HG03135 (cell line): ENCODE results near the gene PALM3.
"Not testable (repeated sequence)": the region's sequence is repeated elsewhere in the genome, so short reads cannot be mapped to it uniquely, and the experiment has no call there.

Experiments
- ATAC-seq: cut with Tn5 transposase; IDR thresholded peaks from one replicate; pipeline ENCODE4 v1.9.1; 2021; ENCODE audit warnings: mild to moderate bottlenecking, moderate library complexity; ENCODE audit not compliant: unreplicated experiment

PALM3 gene

DNA sequence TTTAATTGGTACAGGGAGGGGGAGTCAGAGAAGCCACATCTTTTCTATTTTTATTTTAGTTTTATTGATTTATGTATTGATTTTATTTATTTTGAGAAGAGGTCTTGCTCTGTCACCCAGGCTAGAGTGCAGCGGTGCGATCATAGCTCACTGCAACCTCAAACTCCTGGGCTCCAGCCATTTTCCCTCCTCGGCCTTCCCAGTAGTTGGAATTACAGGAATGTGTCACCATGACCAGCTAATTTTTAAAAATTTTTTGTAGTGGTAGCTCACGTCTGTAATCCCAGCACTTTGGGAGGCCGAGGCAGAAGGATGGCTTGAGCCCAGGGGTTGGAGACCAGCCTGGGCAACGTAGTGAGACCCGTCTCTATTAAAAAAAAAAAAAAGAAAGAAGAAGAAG is 26.2 kb downstream of the PALM3 start:
- ATAC-seq = no peak

DNA sequence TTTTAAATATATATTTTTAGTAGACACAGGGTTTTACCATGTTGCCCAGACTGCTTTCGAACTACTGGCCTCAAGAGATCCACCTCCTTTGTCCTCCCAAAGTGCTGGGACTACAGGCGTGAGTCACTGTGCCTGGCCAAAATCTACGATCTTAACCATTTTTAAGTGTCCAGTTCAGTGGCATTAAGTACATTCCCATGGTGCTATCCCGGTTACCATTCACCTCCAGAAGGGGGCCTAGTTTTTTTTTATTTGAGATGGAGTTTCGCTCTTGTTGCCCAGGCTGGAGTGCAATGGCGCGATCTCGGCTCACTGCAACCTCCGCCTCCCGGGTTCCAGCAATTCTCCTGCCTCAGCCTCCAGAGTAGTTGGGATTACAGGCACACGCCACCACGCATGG is 26.7 kb downstream of the PALM3 start:
- ATAC-seq = not testable (repeated sequence)

DNA sequence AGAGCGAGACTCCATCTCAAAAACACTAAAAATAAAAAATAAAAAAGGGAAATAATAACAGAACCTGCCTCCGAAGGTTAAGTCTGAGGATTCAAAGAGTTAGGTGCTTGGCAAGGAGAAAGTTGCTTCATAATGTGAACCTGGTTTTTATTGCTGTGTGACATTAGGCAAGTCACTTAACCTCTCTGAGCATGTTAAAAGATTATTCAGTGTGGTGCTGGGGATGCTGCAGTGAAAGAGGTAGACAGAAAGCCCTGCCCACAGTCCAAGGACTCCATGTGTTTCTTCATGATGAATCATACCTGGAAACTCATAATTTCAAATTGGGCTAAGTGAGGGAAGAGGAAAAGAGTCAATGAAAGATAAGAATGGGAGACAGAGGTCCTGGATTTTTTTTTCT is 27.9 kb downstream of the PALM3 start:
- ATAC-seq = no peak

DNA sequence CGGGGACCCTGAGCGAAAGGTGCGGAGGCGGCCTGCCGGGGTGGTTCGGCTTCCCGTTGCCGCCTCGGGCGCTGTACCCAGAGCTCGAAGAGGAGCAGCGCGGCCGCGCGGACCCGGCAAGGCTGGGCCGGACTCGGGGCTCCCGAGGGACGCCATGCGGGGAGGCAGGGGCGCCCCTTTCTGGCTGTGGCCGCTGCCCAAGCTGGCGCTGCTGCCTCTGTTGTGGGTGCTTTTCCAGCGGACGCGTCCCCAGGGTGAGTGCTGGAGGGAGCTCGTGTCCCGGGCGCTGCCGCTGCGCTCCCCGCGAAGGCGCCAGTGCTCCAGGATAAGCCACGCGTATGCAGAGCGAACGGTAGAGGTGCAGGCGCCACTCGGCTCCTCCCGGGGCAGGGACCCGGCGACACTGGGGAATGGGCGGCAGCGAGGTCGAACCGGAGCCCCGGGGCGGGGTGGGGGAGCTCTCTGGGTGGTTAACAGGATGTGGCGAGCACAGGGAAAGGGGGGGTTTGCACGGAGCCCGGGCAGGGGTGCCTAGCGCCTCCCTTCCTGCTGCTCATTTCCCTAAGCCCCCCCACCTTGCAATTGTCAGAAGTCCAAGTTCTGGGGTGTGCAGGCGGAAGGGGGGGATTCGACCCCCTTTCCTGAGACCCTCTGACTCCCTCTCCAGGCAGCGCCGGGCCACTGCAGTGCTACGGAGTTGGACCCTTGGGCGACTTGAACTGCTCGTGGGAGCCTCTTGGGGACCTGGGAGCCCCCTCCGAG is 30.0 kb downstream of the PALM3 start, which contains the start of gene IL27RA:
IL27RA (plus strand) TSS at position 44 of the 762 bp plus-strand sequence; CDS start at position 155, 111 bp downstream.
- peak; percentile 72 for ATAC-seq

DNA sequence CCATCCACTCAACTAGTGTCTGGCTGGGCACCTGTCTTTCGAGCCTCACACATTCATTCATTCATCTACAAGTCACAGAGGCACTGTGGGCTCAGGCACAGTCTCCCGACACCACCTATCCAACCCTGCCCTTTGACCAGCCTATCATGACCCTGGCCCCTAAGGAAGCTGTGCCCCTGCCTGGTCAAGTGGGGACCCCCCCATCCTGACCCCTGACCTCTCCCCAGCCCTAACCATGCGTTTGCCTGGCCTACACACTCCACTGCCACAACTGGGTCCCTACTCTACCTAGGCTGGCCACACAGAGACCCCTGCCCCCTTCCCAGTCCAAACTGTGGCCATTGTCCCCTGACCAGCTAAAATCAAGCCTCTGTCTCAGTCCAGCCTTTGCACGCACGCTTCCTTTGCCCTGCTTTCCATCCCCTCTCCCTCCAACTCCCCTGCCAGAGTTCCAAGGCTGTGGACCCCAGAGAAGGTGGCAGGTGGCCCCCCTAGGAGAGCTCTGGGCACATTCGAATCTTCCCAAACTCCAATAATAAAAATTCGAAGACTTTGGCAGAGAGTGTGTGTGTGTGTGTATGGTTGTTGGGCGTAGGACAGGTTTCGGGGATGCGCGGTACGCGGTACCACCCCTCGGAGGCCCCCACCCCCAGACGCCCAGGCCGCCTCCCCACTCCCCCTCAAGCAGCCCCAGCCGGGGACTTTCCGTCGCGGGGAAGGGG is 30.7 kb downstream of the PALM3 start:
- peak; percentile 47 for ATAC-seq

DNA sequence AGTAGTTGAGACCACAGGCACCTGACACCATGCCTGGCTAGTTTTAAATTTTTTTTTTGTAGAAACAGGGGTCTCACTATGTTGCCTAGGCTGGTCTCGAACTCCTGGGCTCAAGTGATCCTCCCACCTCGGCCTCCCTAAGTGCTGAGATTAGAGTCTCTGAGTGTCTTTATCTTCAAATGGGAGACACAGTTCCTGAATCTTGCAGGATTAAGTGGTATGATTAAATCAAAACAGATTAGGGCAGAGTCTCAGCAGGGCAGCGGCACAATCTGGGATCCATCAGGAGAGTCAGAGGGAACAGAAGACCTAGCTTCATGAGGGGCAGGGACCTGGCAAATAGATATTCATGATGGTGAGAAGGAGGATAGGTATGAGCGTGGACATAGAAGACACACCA is 33.0 kb downstream of the PALM3 start:
- no peak for ATAC-seq

DNA sequence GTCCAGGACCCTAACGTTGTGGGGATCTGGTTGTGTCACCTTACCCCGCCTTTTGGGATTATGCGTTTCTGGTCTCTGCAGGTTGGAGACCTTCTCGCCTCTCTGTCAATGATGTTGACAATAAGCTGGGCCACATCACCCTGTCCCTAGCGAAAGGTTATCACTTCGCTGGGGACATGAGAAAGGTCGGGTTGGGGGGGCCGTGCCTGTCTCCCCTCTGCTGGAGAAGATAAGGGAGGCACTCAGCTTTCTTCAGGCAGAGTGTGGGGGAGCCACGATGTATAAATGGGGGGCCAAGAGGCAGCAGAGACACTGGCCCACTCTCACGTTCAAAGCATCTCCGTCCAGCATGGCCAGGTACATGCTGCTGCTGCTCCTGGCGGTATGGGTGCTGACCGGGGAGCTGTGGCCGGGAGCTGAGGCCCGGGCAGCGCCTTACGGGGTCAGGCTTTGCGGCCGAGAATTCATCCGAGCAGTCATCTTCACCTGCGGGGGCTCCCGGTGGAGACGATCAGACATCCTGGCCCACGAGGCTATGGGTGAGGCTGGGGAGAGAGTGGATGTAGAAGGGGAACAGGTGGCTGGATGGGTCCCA is 33.9 kb downstream of the PALM3 start, which contains the start of gene RLN3:
RLN3 (plus strand) TSS at position 293 of the 595 bp plus-strand sequence; CDS start at position 350, 57 bp downstream.
- no peak for ATAC-seq

DNA sequence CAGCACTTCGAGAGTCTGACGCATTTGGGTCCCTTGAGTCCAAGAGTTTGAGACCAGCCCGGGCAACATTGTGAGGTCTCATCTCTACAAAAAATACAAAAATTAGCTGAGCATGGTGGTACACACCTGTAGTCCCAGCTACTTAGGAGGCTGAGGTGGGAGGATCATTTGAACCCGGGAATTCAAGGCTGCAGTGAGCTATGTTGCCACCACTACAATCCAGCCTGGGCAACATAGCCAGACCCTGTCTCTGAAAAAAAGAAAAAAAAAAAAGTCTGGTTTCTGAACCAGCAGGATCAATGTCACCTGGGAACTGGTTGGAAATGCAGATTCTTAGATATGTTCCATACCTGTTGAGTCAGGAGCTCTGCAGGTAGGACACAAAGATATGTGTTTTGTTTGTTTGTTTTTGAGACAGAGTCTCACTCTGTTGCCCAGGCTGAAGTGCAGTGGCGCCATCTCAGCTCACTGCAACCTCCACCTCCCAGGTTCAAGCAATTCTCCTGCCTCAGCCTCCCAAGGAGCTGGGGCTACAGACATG is 35.2 kb downstream of the PALM3 start:
- ATAC-seq = not testable (repeated sequence)

DNA sequence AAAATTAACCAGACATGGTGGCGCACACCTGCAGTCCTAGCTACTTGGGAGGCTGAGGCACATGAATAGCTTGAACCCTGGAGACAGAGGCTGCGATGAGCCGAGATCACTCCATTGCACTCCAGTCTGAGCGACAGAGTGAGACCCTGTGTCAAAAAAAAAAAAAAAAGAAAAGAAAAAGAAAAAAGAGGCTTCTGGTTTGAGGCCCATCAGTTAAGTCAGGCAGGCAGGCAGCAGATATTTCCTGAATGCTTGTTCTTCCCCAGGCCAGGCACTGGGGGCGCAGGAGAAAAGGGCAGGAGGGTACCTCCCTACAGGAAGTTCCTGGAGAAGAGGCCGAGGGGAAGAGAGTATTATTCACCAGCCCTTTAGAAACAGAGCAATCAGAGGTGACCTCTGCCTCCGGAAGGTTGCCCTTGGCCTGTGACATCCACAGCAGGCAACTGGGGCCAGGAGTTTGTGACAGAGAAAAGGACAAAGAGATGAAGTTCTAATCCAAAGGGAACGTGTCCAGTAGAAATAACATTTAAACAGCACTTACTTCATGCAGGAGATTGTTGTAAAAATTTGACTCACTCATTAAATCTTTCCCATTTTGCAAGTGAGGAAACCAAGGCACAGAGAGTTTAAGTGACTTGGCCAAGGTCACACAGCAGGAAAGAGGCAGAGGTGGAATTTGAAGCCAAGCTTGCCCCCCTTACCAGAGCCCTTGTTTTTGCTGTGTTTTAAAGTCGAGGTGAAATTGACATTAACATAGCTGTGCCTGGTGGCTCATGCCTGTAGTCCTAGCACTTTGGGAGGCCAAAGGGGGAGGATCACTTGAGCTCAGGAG is 38.3 kb downstream of the PALM3 start:
- no peak for ATAC-seq

DNA sequence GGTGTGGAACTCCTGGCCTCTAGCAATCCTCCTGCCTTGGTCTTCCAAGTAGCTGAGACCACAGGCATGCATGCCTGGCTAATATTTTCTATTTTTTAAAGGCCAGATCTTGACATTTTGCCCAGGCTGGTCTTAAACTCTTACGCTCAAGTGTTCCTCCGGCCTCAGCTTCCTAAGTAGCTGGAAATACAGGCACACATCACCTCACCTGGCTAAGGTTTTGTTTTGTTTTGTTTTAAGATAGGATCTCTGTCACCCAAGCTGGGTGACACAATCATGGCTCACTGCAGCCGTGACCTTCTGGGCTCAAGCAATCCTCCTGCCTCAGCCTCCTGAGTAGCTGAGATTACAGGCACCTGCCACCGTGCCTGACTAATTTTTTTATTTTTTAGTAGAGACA is 39.4 kb downstream of the PALM3 start:
- no peak for ATAC-seq

DNA sequence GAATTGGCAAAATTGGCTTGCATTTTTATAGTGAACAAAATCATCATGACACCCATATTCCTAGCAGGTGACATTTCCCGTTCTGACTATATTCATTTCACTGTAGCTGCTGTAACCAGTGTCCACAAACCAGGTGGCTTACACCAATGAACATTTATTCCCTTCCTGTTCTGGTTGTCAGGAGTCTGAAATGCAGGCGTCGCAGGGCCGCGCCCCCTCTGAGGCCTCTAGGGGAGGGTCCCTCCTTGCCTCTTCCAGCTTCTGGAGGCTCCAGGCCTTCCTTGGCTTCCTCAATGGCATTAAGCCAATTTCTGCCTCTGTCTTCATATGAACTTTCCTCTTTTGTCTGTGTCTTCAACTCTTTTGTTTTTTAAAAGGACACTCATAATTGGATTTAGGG is 40.4 kb downstream of the PALM3 start:
- ATAC-seq = no peak

DNA sequence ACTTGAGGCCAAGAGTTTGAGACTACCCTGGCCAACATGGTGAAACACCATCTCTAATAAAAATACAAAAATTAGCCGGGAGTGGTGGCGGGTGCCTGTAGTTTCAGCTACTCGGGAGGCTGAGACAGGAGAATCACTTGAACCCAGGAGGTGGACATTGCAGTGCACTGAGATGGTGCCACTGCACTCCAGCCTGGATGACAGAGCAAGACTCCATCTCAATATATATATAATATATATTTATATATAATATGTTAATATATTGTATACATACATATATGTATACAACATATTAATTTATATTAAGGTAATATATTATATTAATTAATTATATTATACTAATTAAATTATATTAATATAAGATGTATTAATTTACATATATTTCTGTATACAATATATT is 42.1 kb downstream of the PALM3 start:
- ATAC-seq = not testable (repeated sequence)

DNA sequence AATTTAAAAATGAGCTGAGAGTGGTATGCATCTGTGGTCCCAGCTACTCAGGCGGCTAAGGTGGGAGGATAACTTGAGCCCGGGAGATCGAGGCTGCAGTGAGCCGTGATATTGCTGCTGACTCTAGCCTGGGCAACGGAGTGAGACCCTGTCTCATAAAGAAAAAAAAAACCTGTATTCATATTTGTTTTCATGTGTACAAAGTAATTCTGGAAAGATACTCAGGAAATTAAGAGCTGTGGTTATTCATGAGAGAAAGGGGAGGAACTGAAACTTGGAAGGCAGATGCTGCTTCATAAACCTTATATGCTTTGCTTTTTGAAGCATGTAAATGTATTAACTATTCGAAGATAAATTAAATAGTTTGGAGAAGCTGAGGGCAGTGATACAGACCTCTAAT is 42.8 kb downstream of the PALM3 start:
- no peak for ATAC-seq

DNA sequence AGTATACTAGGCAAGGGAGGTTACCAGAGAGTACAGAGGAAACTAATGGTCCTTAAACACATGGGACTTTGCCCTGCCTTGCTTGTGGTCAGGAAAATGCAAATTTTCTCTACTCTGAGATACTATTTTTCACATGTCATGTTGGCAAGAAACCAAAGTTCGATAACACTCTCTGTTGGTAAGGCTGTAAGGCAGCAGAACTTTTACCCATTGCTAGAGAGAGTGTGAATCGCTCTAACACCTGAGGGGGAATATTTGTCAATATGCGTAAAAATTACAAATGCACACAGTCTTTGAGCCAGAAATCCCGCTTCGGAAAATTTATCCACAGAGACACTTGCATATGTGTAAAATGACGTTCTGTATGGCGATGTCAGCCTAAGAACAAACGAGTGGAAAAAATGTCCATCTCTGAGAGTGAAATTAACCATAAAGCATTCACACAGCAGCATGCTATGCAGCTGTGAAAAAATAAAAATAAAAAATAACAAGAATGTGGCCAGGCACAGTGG is 46.3 kb downstream of the PALM3 start:
- peak; percentile 74 for ATAC-seq

DNA sequence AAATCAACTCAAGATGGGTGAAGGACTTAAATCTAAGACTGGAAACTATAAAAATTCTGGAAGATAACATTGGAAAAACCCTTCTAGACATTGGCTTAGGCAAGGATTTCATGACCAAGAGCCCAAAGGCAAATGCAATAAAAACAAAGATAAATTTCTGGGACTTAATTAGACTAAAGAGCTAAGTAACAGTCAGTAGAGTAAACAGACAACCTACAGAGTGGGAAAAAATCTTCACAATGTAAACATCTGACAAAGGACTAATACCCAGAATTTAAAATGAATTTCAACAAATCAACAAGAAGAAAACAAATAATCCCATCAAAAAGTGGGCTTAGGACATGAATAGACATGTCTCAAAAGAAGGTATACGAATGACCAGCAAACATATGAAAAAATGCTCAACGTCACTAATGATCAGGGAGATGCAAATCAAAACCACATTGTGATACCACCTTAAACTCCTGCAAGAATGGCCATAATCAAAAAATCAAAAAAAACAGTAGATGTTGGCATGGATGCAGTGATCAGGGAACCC is 49.4 kb downstream of the PALM3 start:
- no peak for ATAC-seq

DNA sequence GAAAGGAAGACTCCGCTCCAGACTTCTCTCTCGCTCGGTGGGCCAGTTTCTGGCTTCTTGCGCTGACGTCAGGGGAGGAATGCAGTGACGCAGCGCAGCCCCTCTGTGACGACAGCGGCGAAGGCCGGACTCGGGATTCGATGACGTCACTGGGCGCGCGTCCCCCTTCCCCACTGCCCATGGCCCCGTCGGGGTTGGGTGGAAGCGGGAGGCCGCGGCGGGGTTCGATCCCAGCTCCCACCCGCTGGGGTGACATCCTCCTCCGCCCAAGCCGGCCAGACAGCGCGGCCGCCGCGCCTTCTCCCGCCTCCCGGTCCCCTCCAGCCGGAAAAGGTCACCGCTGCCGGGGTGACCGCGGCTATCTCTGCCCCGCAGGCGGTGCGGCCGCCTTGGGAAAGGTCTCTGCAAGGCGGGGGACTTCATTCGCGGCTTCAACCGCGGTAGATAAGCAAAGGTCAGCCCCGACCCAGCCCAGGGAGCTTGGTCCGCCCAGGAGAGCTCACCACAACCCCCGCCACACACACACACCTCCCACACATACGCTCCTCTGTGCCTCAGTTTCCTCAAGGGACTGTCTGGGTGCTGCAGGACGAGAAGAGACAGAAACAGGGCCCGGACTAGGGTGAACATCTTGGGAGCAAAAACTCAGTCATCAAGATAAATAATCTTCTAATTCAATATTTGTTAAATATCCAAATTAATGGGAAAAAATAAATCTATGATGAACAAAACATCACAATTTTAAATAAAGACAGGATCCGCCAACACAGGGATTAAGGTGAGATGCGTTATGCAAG is 54.9 kb downstream of the PALM3 start:
- peak; percentile 33 for ATAC-seq

DNA sequence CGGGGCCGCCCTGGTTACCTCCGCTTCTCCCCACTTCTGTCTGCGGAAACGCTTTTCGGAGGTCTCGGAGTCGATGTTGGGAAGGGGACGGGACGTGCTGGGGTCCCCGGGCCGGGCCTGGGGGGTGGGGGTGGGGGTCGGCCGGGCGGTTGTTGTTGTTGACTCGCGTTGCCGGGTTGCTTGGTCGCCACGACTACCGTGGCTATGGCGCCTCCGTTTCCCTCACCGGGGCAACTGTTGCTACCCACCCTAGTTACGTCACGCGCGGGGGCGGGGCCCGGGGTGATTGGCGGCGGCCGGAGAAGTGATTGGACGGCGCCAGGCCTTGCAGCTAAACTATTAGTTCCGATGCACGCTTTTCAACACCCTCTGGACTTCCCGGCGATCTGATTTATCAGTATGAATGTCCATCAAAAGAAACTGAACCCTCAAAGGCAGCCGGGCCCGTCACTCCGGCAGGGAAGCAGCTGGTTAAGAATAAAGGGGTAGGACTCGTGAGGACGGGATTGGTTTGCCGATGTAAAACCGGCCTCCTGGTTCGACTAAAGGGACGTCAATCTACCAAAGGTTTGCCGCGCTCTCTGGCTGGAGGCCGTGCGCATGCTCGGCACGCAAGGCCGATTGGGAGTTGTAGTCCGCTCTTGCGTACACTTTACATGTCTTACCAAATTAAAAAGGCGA is 55.7 kb downstream of the PALM3 start, which contains the start of gene RFX1:
RFX1 (minus strand) TSS at position 236 of the 681 bp plus-strand sequence. CDS start 12,477 bp downstream, outside the sequence.
- peak; percentile 73 for ATAC-seq

DNA sequence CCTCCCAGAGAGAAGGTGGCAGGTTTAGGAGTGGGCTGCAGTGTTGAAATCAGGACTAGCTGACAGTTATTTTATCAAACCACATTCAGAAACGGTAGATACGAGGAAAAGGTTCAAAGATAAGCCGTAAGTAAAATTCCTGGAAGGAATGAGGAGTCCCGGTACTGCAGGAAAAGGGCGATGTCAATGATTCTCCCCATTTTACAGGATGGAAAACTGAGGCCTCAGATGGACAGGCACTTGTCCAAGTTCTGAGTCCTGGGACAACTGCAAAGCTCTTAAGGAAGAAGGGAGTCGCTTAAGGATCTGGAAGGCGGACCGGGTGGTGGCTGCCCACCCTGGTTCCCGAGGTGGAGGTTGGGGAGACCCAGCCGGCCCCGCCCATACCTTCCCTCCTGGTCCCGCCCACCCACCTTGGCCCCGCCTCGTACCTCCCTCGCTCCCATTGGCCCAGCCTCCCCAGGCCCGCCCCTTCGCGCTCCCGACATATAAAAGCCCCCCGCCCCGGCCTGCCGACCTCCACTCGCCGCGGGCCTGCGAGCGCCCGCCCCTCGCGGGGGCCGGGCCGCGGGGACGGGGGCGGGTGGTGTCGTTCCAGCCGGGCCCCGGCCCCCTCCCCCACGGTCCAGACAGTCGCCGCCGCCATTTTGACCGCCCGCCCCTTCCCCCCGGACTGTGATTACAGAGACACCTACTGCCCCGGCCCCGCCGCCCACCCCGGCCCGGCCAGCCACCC is 56.4 kb downstream of the PALM3 start:
- ATAC-seq = peak; percentile 34
